ENCODE data around the gene FAM229A.

GRCh38 chr1:32331549-32331948 is 30.7 kb downstream of the FAM229A start:
- no peak for TF ChIP-seq EZH2 (IDR thresholded peaks at IDR 0.05; ENCODE audit: low read depth, unreplicated experiment)
- TF ChIP-seq EZH2phosphoT487 (IDR thresholded peaks at IDR 0.05; ENCODE audit: unreplicated experiment), result no peak

All from GM23338 (cell line).